ENCODE measurements around the gene STAC.
"Not testable (repeated sequence)": the region's sequence is repeated elsewhere in the genome, so short reads cannot be mapped to it uniquely, and the experiment has no call there.

Gene STAC

GRCh38 chr3:36493051-36493450, 112.7 kb downstream of the STAC start:
- H3K4me1 ChIP-seq (ENCODE audit: control insufficient read depth in 2 of 2, insufficient read depth in 1 of 2, low read depth in 1 of 2, low read length in 2 of 2): peaks cover 0 to 2% of the 10 kb centered on the region in 2 donors
- H3K14ac ChIP-seq (ENCODE audit: low read length): no peak overlapping the region
- no peak overlapping the region for H2BK120ac ChIP-seq (ENCODE audit: low read depth, low read length)
- H3K4me2 ChIP-seq (ENCODE audit: insufficient read depth, low read length, poor library complexity, severe bottlenecking): no peak overlapping the region
- H3K4ac ChIP-seq (ENCODE audit: low read length): no peak overlapping the region
- H4K8ac ChIP-seq (ENCODE audit: low read depth, low read length): no peak overlapping the region
- H2BK12ac ChIP-seq (ENCODE audit: low read length): no peak overlapping the region
- no peak overlapping the region for H2BK15ac ChIP-seq (ENCODE audit: low read length)
- H3K18ac ChIP-seq (ENCODE audit: low read length): no peak overlapping the region
- no peak overlapping the region for H3K27ac ChIP-seq (replicated peaks; ENCODE audit: low read length)
- H2AFZ ChIP-seq (ENCODE audit: low read length): no peak overlapping the region
- H3K23ac ChIP-seq (ENCODE audit: low read depth, low read length, poor library complexity): no peak overlapping the region
- no peak overlapping the region for H3K9ac ChIP-seq (ENCODE audit: low read depth, low read length, poor library complexity)
- H3K79me1 ChIP-seq (ENCODE audit: low read depth, low read length): no peaks in the 10 kb centered on the region
- H3K36me3 ChIP-seq (replicated peaks in 1 of 2; ENCODE audit: control insufficient read depth in 2 of 2, insufficient read depth in 2 of 2, low read length in 2 of 2): peaks cover 0 to 4% of the 10 kb centered on the region in 2 donors
- no peak overlapping the region for H3K4me3 ChIP-seq (ENCODE audit: low read length in 2 of 2)
- H3K27me3 ChIP-seq (ENCODE audit: control insufficient read depth in 3 of 3, insufficient read depth in 3 of 3, low read depth in 1 of 3, low read length in 3 of 3): no peaks in the 10 kb centered on the region
- H3K9me3 ChIP-seq (replicated peaks in 1 of 2; ENCODE audit: control insufficient read depth in 2 of 2, insufficient read depth in 1 of 2, low read depth in 1 of 2, low read length in 2 of 2): no peaks in the 10 kb centered on the region
- no CpG with 5 or more reads among the region's 4 CpGs for WGBS, 2 donors (ENCODE audit: extremely low coverage in 2 of 2, insufficient read length in 2 of 2, insufficient replicate concordance in 1 of 2)
- no peak for DNase-seq (ENCODE audit: low spot score)
- no peak overlapping the region for H4K91ac ChIP-seq (ENCODE audit: low read depth, low read length, poor library complexity)
- H2BK5ac ChIP-seq (ENCODE audit: low read length): no peak overlapping the region
- no peak overlapping the region for H2AK5ac ChIP-seq (ENCODE audit: low read depth, low read length)

GRCh38 chr3:36494461-36495109, 114.3 kb downstream of the STAC start:
- DNase-seq (ENCODE audit: low spot score): no peak
- Histone ChIP-seq H3K36me3 (replicated peaks in 1 of 2; ENCODE audit: control insufficient read depth in 2 of 2, insufficient read depth in 2 of 2, low read length in 2 of 2) (peaks cover 0 to 4% of the 10 kb centered on the region in 2 donors), H4K91ac (ENCODE audit: low read depth, low read length, poor library complexity) (no peak overlapping the region), H3K4me1 (ENCODE audit: control insufficient read depth in 2 of 2, insufficient read depth in 1 of 2, low read depth in 1 of 2, low read length in 2 of 2) (peaks cover 0 to 2% of the 10 kb centered on the region in 2 donors), H2BK15ac (ENCODE audit: low read length) (no peak overlapping the region), H3K14ac (ENCODE audit: low read length) (no peak overlapping the region), H3K4me2 (ENCODE audit: insufficient read depth, low read length, poor library complexity, severe bottlenecking) (no peak overlapping the region), H3K18ac (ENCODE audit: low read length) (no peak overlapping the region), H2AK5ac (ENCODE audit: low read depth, low read length) (no peak overlapping the region), H2BK12ac (ENCODE audit: low read length) (no peak overlapping the region), H4K8ac (ENCODE audit: low read depth, low read length) (no peak overlapping the region), H3K4ac (ENCODE audit: low read length) (no peak overlapping the region), H3K9me3 (replicated peaks in 1 of 2; ENCODE audit: control insufficient read depth in 2 of 2, insufficient read depth in 1 of 2, low read depth in 1 of 2, low read length in 2 of 2) (no peaks in the 10 kb centered on the region), H2AFZ (ENCODE audit: low read length) (no peak overlapping the region), H3K9ac (ENCODE audit: low read depth, low read length, poor library complexity) (no peak overlapping the region), H2BK120ac (ENCODE audit: low read depth, low read length) (no peak overlapping the region), H3K4me3 (ENCODE audit: low read length in 2 of 2) (no peak overlapping the region), H3K23ac (ENCODE audit: low read depth, low read length, poor library complexity) (no peak overlapping the region), H2BK5ac (ENCODE audit: low read length) (no peak overlapping the region), H3K27ac (replicated peaks; ENCODE audit: low read length) (no peak overlapping the region), H3K79me1 (ENCODE audit: low read depth, low read length) (no peaks in the 10 kb centered on the region), H3K27me3 (ENCODE audit: control insufficient read depth in 3 of 3, insufficient read depth in 3 of 3, low read depth in 1 of 3, low read length in 3 of 3) (no peaks in the 10 kb centered on the region)
- no CpG with 5 or more reads among the region's 3 CpGs for WGBS, 2 donors (ENCODE audit: extremely low coverage in 2 of 2, insufficient read length in 2 of 2, insufficient replicate concordance in 1 of 2)

DNA sequence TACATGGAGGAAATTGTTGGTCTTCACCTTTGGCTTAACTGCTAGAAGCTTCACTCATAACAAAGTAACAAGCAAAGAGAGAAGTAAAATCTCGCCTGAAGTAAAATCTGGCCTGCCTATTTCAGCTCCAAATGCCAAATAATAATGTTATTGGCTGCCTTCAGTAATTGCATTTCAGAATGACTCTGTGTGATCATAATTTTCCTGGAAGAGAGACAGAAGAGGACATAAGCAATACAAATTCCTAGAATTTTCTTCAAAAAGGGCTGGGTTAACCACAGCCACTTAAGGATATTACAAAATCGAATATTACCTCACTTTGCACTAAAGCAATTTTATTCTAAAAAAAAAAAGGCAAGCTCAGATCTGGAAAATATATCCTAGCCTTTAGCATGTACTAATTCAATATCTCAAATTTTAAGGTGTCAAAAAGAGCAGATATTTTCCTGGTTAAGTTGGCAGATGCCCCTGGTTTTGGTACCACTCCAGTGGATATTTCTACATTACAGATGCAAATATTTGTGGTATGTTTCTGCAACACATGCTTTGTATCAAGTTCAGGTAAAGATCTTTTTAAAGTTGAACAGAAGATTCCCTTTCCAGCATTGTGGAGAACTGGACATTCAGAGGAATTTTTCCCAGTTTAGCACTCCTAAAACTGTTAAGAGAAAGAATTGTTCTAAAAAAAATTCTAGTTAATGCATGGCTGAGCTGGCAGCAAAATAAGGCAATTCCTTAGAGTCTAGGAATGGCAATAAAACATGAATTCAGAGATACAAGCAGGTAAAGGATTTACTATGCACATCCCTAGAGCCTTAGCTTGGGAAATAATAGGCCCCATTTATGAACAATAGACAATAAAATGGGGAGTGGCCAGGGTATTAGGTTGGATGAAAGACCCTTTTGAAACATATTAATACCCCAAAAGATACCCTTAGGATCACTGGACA, 116.7 kb downstream of the STAC start:
- H3K36me3 ChIP-seq (replicated peaks in 1 of 2; ENCODE audit: control insufficient read depth in 2 of 2, insufficient read depth in 2 of 2, low read length in 2 of 2): peaks cover 0 to 4% of the 10 kb centered on the region in 2 donors

GRCh38 chr3:36500053-36500452, 119.7 kb downstream of the STAC start:
- H2AFZ ChIP-seq (ENCODE audit: low read length); H2BK15ac ChIP-seq (ENCODE audit: low read length); H3K4ac ChIP-seq (ENCODE audit: low read length); H3K79me1 ChIP-seq (ENCODE audit: low read depth, low read length); H3K4me3 ChIP-seq (ENCODE audit: low read length in 2 of 2); H4K8ac ChIP-seq (ENCODE audit: low read depth, low read length); H4K91ac ChIP-seq (ENCODE audit: low read depth, low read length, poor library complexity); H3K4me1 ChIP-seq (ENCODE audit: control insufficient read depth in 2 of 2, insufficient read depth in 1 of 2, low read depth in 1 of 2, low read length in 2 of 2); H3K9ac ChIP-seq (ENCODE audit: low read depth, low read length, poor library complexity); H3K23ac ChIP-seq (ENCODE audit: low read depth, low read length, poor library complexity); H3K36me3 ChIP-seq (replicated peaks in 1 of 2; ENCODE audit: control insufficient read depth in 2 of 2, insufficient read depth in 2 of 2, low read length in 2 of 2); H3K14ac ChIP-seq (ENCODE audit: low read length); H3K9me3 ChIP-seq (replicated peaks in 1 of 2; ENCODE audit: control insufficient read depth in 2 of 2, insufficient read depth in 1 of 2, low read depth in 1 of 2, low read length in 2 of 2); H2BK5ac ChIP-seq (ENCODE audit: low read length); H3K27me3 ChIP-seq (ENCODE audit: control insufficient read depth in 3 of 3, insufficient read depth in 3 of 3, low read depth in 1 of 3, low read length in 3 of 3); H3K4me2 ChIP-seq (ENCODE audit: insufficient read depth, low read length, poor library complexity, severe bottlenecking); H3K27ac ChIP-seq (replicated peaks; ENCODE audit: low read length); H2AK5ac ChIP-seq (ENCODE audit: low read depth, low read length); H3K18ac ChIP-seq (ENCODE audit: low read length); H2BK12ac ChIP-seq (ENCODE audit: low read length); H2BK120ac ChIP-seq (ENCODE audit: low read depth, low read length); DNase-seq (ENCODE audit: low spot score): not testable (repeated sequence)
- no CpG with 5 or more reads among the region's 2 CpGs for WGBS, 2 donors (ENCODE audit: extremely low coverage in 2 of 2, insufficient read length in 2 of 2, insufficient replicate concordance in 1 of 2)

More for the DNA sequence above, 116.7 kb downstream of the STAC start:
- H3K79me1 ChIP-seq (ENCODE audit: low read depth, low read length): no peaks in the 10 kb centered on the region
- no peak overlapping the region for H3K18ac ChIP-seq (ENCODE audit: low read length)
- H3K4me3 ChIP-seq (ENCODE audit: low read length in 2 of 2): no peak overlapping the region
- H3K27me3 ChIP-seq (ENCODE audit: control insufficient read depth in 3 of 3, insufficient read depth in 3 of 3, low read depth in 1 of 3, low read length in 3 of 3): no peaks in the 10 kb centered on the region
- no peak overlapping the region for H3K23ac ChIP-seq (ENCODE audit: low read depth, low read length, poor library complexity)
- H2AFZ ChIP-seq (ENCODE audit: low read length): no peak overlapping the region
- no peaks in the 10 kb centered on the region for H3K4me1 ChIP-seq (ENCODE audit: control insufficient read depth in 2 of 2, insufficient read depth in 1 of 2, low read depth in 1 of 2, low read length in 2 of 2)
- no peak overlapping the region for H3K4me2 ChIP-seq (ENCODE audit: insufficient read depth, low read length, poor library complexity, severe bottlenecking)
- WGBS, 2 donors (ENCODE audit: extremely low coverage in 2 of 2, insufficient read length in 2 of 2, insufficient replicate concordance in 1 of 2): no CpG with 5 or more reads among the region's 2 CpGs
- no peak overlapping the region for H3K27ac ChIP-seq (replicated peaks; ENCODE audit: low read length)
- H4K91ac ChIP-seq (ENCODE audit: low read depth, low read length, poor library complexity): no peak overlapping the region
- H3K14ac ChIP-seq (ENCODE audit: low read length): no peak overlapping the region
- H3K4ac ChIP-seq (ENCODE audit: low read length): no peak overlapping the region
- no peak overlapping the region for H2BK5ac ChIP-seq (ENCODE audit: low read length)
- H2AK5ac ChIP-seq (ENCODE audit: low read depth, low read length): no peak overlapping the region
- H3K9me3 ChIP-seq (replicated peaks in 1 of 2; ENCODE audit: control insufficient read depth in 2 of 2, insufficient read depth in 1 of 2, low read depth in 1 of 2, low read length in 2 of 2): no peaks in the 10 kb centered on the region
- no peak for DNase-seq (ENCODE audit: low spot score)
- H3K9ac ChIP-seq (ENCODE audit: low read depth, low read length, poor library complexity): no peak overlapping the region
- H2BK12ac ChIP-seq (ENCODE audit: low read length): no peak overlapping the region
- no peak overlapping the region for H2BK15ac ChIP-seq (ENCODE audit: low read length)
- H2BK120ac ChIP-seq (ENCODE audit: low read depth, low read length): no peak overlapping the region
- H4K8ac ChIP-seq (ENCODE audit: low read depth, low read length): no peak overlapping the region

Data from neuronal stem cell (in vitro differentiated cells).